Subcutaneous adipose tissue (tissue), 4 donors: ENCODE data around the gene ZNF611. TPM values are rescaled to one million over a fixed set of nuclear protein-coding genes. Genes with fewer than 3 reads are reported as not detected.

Experiments
- total RNA-seq, 4 donors: library from RNA; depleted of rRNA; stranded (reverse); fragments of >200 nt; gene quantifications; one replicate each; pipeline ENCODE4 v1.1.0, GENCODE V29; 2016
- TF ChIP-seq, protein P1 (sequence below): fragments of 450-650 bp; IDR thresholded peaks from one replicate; pipeline ENCODE4 v1.5.1; 2016; ENCODE audit warnings: low read depth, mild to moderate bottlenecking, control low read depth, antibody characterized with exemption, moderate library complexity

ZNF611 gene
- total RNA-seq, 4 donors from 2014 or later, result 13.9 to 21.7 (median 16.9) TPM

DNA sequence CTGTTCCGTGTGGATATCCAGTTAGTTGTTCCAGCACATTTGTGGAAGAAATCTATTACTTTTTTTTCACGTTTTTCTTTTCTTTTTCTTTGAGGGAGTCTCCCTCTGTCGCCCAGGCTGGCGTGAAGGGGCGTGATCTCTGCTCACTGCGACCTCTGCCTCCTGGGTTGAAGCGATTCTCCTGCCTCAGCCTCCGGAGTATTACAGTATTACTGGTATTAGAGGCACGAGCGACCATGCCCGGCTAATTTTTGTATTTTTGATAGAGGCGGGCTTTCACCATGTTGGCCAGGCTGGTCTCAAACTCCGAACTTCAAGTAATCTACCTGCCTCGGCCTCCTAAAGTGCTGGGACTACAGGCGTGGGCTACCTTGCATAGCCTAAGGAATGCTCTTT lies 43.6 kb downstream of the ZNF611 start:
- TF ChIP-seq, protein P1, sequence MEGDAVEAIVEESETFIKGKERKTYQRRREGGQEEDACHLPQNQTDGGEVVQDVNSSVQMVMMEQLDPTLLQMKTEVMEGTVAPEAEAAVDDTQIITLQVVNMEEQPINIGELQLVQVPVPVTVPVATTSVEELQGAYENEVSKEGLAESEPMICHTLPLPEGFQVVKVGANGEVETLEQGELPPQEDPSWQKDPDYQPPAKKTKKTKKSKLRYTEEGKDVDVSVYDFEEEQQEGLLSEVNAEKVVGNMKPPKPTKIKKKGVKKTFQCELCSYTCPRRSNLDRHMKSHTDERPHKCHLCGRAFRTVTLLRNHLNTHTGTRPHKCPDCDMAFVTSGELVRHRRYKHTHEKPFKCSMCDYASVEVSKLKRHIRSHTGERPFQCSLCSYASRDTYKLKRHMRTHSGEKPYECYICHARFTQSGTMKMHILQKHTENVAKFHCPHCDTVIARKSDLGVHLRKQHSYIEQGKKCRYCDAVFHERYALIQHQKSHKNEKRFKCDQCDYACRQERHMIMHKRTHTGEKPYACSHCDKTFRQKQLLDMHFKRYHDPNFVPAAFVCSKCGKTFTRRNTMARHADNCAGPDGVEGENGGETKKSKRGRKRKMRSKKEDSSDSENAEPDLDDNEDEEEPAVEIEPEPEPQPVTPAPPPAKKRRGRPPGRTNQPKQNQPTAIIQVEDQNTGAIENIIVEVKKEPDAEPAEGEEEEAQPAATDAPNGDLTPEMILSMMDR, result no peak

DNA sequence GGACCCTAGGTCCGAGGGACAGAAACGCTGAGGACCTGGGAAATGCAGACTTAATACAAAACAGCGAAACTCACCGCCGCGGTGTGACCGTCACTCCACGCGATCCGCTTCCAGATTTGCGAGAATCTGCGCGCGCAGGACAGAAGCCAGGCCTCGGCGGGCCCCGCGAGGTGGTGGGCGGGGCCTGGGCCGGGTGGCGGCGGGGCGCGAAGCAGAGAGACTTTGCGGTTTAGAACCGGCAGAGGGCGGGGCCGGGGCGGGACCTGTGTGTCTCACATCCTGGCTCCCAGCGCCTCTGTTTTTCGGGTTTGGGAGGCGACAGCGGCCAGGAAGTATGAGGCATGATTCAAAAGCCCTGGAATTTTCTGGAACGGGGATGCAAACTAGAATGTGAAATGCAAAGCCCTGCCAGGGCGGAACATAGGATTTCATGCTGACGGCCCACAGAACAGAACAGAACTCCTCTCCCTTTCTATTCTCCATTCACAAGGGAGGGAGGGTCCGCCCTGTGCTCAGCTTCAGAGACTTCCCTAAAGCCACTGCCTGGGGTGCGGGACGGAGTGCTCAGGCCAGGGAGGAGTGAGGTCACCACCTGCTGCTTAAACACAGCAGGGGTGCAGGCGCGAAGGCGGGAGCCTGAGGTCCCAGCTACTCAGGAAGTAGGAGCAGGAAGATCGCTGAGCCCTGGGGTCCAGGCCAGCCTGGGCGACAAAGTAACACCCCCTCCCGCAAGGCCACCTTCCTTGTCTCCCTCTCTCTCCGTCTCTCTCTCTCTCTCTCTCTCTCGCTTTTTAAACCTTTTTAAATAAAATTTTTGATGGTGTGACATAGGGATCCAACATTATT lies 44.3 kb downstream of the ZNF611 start:
- TF ChIP-seq, protein P1, result no peak

- TF ChIP-seq, protein P1, result no peak
These were observed 44.9 kb downstream of the ZNF611 start for GRCh38 chr19:52689843-52690368.

- TF ChIP-seq, protein P1, result no peak
These were observed 46.5 kb downstream of the ZNF611 start for GRCh38 chr19:52688335-52688734.

GRCh38 chr19:52687684-52688083 lies 47.2 kb downstream of the ZNF611 start:
- TF ChIP-seq, protein P1, result no peak

DNA sequence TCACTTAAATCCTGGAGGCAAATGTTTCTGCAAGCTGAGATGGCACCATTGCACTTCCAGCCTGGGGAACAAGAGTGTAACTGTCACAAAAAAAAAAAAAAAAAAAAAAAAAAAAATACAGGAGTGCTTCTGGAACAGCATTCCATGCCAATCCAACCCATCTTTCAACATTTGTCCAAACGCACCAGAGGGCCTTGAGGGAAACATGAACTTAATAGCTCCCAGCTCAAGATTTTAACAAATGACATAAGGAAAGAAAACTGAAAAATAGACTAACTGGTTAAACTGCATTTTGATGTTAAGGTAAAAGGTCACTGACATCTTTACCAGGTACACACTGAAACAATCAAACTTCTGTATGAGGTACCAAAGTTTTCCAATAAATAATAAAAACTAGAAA lies 49.0 kb downstream of the ZNF611 start:
- TF ChIP-seq, protein P1, result no peak

DNA sequence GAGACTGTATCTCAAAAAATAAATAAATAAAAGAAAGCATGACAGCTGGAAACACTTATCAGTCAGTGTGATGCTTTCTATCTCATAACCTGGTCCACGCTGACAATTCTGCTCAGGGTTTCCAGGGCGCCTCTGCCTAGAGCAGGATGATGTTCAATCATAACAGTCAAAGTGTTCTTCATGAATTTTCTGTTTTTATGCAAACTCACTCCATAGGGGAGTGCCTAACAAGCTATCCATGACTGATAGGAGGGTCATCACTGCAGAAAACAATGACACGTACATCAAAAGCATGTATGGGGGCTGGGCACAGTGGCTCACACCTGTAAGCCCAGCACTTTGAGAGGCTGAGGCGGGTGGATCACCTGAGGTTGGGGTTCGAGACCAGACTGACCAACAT lies 55.2 kb downstream of the ZNF611 start:
- TF ChIP-seq, protein P1, result no peak
